ENCODE results near the gene FGD3. TPM values are rescaled to one million over a fixed set of nuclear protein-coding genes. Genes with fewer than 3 reads are reported as not detected.

FGD3 gene
- total and polyA plus RNA-seq, 9 of the 15 experiments (the other 6 are each of a cell fraction or from before 2014, with no cell fraction given) = 0.07 to 1.3 (median 0.29) TPM

GRCh38 chr9:93060746-93061259 lies 113.5 kb downstream of the FGD3 start:
- CTCF ChIA-PET (ENCODE audit: low intra/inter-chr PET ratio) = no interaction called here
- no peak for TF ChIP-seq ZBTB8A (IDR thresholded peaks at IDR 0.05; ENCODE audit: partially characterized antibody)
- TF ChIP-seq ETV5 (CRISPR knock-in tag; IDR thresholded peaks at IDR 0.05; ENCODE audit: low read depth) = peak; percentile 81; the same call in 1 of the 2 replicates
- no peak for TF ChIP-seq CC2D1A (IDR thresholded peaks at IDR 0.05)
- no peak for TF ChIP-seq PHF20 (IDR thresholded peaks at IDR 0.05; ENCODE audit: partially characterized antibody)
- 0 out of 2 replicates have a peak, but pooled peaks have one; percentile 10 for TF ChIP-seq ATF7 (IDR thresholded peaks at IDR 0.05)
- no peak for TF ChIP-seq HNRNPUL1 (IDR thresholded peaks at IDR 0.05; ENCODE audit: low read length)
- TF ChIP-seq ZNF347 (CRISPR knock-in tag; IDR thresholded peaks at IDR 0.05; ENCODE audit: low read depth) = no peak
- TF ChIP-seq LARP7 (IDR thresholded peaks at IDR 0.05) = no peak
- no peak for TF ChIP-seq FOXM1 (IDR thresholded peaks at IDR 0.05; ENCODE audit: low read depth)
- no peak for TF ChIP-seq FOXM1 (CRISPR knock-in tag; IDR thresholded peaks at IDR 0.05; ENCODE audit: low read depth)
- no peak for TF ChIP-seq LCOR (CRISPR knock-in tag; IDR thresholded peaks at IDR 0.05)
- TF ChIP-seq ZNF696 (CRISPR knock-in tag; conservative IDR thresholded peaks at IDR 0.05) = no peak
- 0 out of 2 replicates have a peak, but pooled peaks have one; percentile 32 for TF ChIP-seq SMAD4 (CRISPR knock-in tag; conservative IDR thresholded peaks at IDR 0.05)
- no peak for TF ChIP-seq ZNF3 (CRISPR knock-in tag; IDR thresholded peaks at IDR 0.05)
- 0 out of 2 replicates have a peak, but pooled peaks have one; percentile 31 for TF ChIP-seq POLR2A (conservative IDR thresholded peaks at IDR 0.05)
- TF ChIP-seq ATF1 (CRISPR knock-in tag; IDR thresholded peaks at IDR 0.05) = no peak
- TF ChIP-seq ATF1 (tag; IDR thresholded peaks at IDR 0.05) = 0 out of 2 replicates have a peak, but pooled peaks have one; percentile 24
- peak; percentile 43; the same call in 1 of the 2 replicates for TF ChIP-seq ZBTB1 (CRISPR knock-in tag; IDR thresholded peaks at IDR 0.05; ENCODE audit: borderline replicate concordance, low read depth)
- peak; percentile 56; the same call in 1 of the 2 replicates for TF ChIP-seq SOX6 (IDR thresholded peaks at IDR 0.05)
- no peak for TF ChIP-seq TRIM28 (IDR thresholded peaks at IDR 0.05)
- TF ChIP-seq ZNF217 (CRISPR knock-in tag; IDR thresholded peaks at IDR 0.05) = no peak
- no peak for TF ChIP-seq EZH2 (IDR thresholded peaks at IDR 0.05; ENCODE audit: borderline replicate concordance, low read depth, low read length)
- TF ChIP-seq MEIS2 (IDR thresholded peaks at IDR 0.05; ENCODE audit: partially characterized antibody) = peak; percentile 55
- peak; percentile 77 for TF ChIP-seq FOSL1 (tag; conservative IDR thresholded peaks at IDR 0.05)
- no peak for TF ChIP-seq ARID2 (IDR thresholded peaks at IDR 0.05)
- TF ChIP-seq TEAD2 (tag; IDR thresholded peaks at IDR 0.05) = no peak
- TF ChIP-seq NFIC (IDR thresholded peaks at IDR 0.05) = peak; percentile 75
- no peak for TF ChIP-seq TCF15 (CRISPR knock-in tag; IDR thresholded peaks at IDR 0.05)
- TF ChIP-seq KLF16 (IDR thresholded peaks at IDR 0.05) = 0 out of 2 replicates have a peak, but pooled peaks have one; percentile 24
- TF ChIP-seq ZC3H11A (IDR thresholded peaks at IDR 0.05; ENCODE audit: low read depth, low read length) = no peak

More at GRCh38 chr9:93060746-93061259, 113.5 kb downstream of the FGD3 start:
- DNase-seq (ENCODE audit: extremely low read depth in 1 of 4, low spot score in 3 of 4) (peak; percentile 42 to 79 (median 64)), ATAC-seq (peak; percentile 34), FAIRE-seq (peak; percentile 96)
- H3K27ac ChIP-seq (ENCODE audit: extremely low read depth, low read depth, low read length) = peak overlapping the region; percentile 58
- TSS peak; percentile 44 for BruUV-seq (replicated peaks)
- peak overlapping the region; percentile 64 to 75; a peak in 3 of 4 replicates for H3K9ac ChIP-seq (ENCODE audit: insufficient read depth in 1 of 2, low read depth in 2 of 2, low read length in 2 of 2)
- peaks cover 28% of the 10 kb centered on the region for H3K79me2 ChIP-seq (ENCODE audit: control insufficient read depth, insufficient read depth, low read length)
- in situ Hi-C loops (cut with MboI) = no loop called here
- no peaks in the 10 kb centered on the region for H3K9me1 ChIP-seq (ENCODE audit: control insufficient read depth, insufficient read depth, low read length)
- H3K36me3 ChIP-seq (ENCODE audit: control insufficient read depth, insufficient read depth, low read length) = no peaks in the 10 kb centered on the region; the same call in 2 of the 3 replicates
- peak overlapping the region; percentile 24; the same call in 1 of the 2 replicates for H2AFZ ChIP-seq (ENCODE audit: low read depth, low read length)
- no peaks in the 10 kb centered on the region for H3K9me3 ChIP-seq (replicated peaks; ENCODE audit: control insufficient read depth, insufficient read depth, low read depth, low read length)
- no peak overlapping the region for H3K4me3 ChIP-seq
- H4K20me1 ChIP-seq (replicated peaks; ENCODE audit: control insufficient read depth, insufficient read depth, low read length) = no peaks in the 10 kb centered on the region
- intact Hi-C loops (cut with micrococcal nuclease) = loop anchor here (5.0 kb wide), 1 partner anchor 36 kb away; the partner anchor contains the start of gene CARD19
- H3K27me3 ChIP-seq (ENCODE audit: control insufficient read depth in 2 of 2, insufficient read depth in 2 of 2, low read length in 2 of 2) = no peaks in the 10 kb centered on the region
- 6% methylated on average over 8 of the region's 8 CpGs for WGBS (ENCODE audit: insufficient coverage, low coverage, missing lambda C conversion rate)
- POLR2A ChIA-PET = interaction anchor here (0.8 to 1.1 kb wide), 2 partner anchors 10 to 34 kb away, joined by 3 to 4 read pairs; no protein-coding TSS in a partner anchor
- peak overlapping the region; percentile 76 for H3K4me2 ChIP-seq (ENCODE audit: insufficient read depth, low read length)
- H3K4me1 ChIP-seq (replicated peaks in 1 of 2; ENCODE audit: control insufficient read depth in 2 of 2, insufficient read depth in 2 of 2, low read length in 2 of 2) = peaks cover 43 to 69% of the 10 kb centered on the region in 2 experiments

Measured in K562 (cell line).